ENCODE measurements around the gene LIF.

- no peak for TF ChIP-seq CTCF (IDR thresholded peaks at IDR 0.05; ENCODE audit: low read depth, low read length, missing input control)
- no peak for TF ChIP-seq RAD21 (IDR thresholded peaks at IDR 0.05)
- TF ChIP-seq YY1 (IDR thresholded peaks at IDR 0.05) = no peak
- no peak for TF ChIP-seq TAF1 (conservative IDR thresholded peaks at IDR 0.05)
- TF ChIP-seq MAX (IDR thresholded peaks at IDR 0.05) = no peak
- TF ChIP-seq FOXA2 (IDR thresholded peaks at IDR 0.05) = no peak
- TF ChIP-seq EGR1 (IDR thresholded peaks at IDR 0.05; ENCODE audit: low read depth in 2 of 2) = no peak
- TF ChIP-seq ZBTB33 (IDR thresholded peaks at IDR 0.05) = no peak
- no peak for TF ChIP-seq JUND (IDR thresholded peaks at IDR 0.05)
- no peak for TF ChIP-seq HNF4G (IDR thresholded peaks at IDR 0.05)
- TF ChIP-seq, protein P1, sequence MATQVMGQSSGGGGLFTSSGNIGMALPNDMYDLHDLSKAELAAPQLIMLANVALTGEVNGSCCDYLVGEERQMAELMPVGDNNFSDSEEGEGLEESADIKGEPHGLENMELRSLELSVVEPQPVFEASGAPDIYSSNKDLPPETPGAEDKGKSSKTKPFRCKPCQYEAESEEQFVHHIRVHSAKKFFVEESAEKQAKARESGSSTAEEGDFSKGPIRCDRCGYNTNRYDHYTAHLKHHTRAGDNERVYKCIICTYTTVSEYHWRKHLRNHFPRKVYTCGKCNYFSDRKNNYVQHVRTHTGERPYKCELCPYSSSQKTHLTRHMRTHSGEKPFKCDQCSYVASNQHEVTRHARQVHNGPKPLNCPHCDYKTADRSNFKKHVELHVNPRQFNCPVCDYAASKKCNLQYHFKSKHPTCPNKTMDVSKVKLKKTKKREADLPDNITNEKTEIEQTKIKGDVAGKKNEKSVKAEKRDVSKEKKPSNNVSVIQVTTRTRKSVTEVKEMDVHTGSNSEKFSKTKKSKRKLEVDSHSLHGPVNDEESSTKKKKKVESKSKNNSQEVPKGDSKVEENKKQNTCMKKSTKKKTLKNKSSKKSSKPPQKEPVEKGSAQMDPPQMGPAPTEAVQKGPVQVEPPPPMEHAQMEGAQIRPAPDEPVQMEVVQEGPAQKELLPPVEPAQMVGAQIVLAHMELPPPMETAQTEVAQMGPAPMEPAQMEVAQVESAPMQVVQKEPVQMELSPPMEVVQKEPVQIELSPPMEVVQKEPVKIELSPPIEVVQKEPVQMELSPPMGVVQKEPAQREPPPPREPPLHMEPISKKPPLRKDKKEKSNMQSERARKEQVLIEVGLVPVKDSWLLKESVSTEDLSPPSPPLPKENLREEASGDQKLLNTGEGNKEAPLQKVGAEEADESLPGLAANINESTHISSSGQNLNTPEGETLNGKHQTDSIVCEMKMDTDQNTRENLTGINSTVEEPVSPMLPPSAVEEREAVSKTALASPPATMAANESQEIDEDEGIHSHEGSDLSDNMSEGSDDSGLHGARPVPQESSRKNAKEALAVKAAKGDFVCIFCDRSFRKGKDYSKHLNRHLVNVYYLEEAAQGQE (IDR thresholded peaks at IDR 0.05) = no peak
- no peak for TF ChIP-seq SP1 (IDR thresholded peaks at IDR 0.05)
Measured at GRCh38 chr22:30233582-30233981, 13.0 kb downstream of the LIF start.

Measured in liver (tissue), 3 donors.